HCT116 (cell line): ENCODE measurements around the gene ZCCHC17. TPM values are rescaled to one million over a fixed set of nuclear protein-coding genes. Genes with fewer than 3 reads are reported as not detected.

Experiments
- ATAC-seq: fragments of 200-7000 bp; cut with Tn5 transposase; 2 replicates; pipeline ENCODE4 v1.9.1; 2020; ENCODE audit warnings: mild to moderate bottlenecking, moderate library complexity
- BruUV-seq: library from RNA; stranded (reverse); fragments of 400-500 nt; replicated peaks from 2 replicates; lab custom pipeline; 2021; lab: Mats Ljungman, UMichigan
- CTCF ChIA-PET: fragments of 300-600 bp; sonication (Branson Sonifier 250); formaldehyde crosslinking; loops from one replicate; lab custom pipeline; 2021; ENCODE audit warnings: antibody characterized with exemption; lab: Charles Lee
- POLR2A ChIA-PET: fragments of 300-600, 350-600 bp; sonication (Branson Sonifier 250); formaldehyde crosslinking; loops from one replicate; lab custom pipeline; 2021; ENCODE audit warnings: antibody characterized with exemption; lab: Charles Lee
- RAD21 ChIA-PET, 2 experiments: fragments of 300-600 bp; sonication (Branson Sonifier 250); formaldehyde crosslinking; loops; one replicate each; lab custom pipeline; 2023; ENCODE audit warnings: low total read pairs in 2 of 2; ENCODE audit not compliant: uncharacterized antibody in 2 of 2, unreplicated experiment in 2 of 2, low non-redundant PET in 1 of 2; lab: Charles Lee
- DNase-seq: peaks from one replicate; pipeline ENCODE4 v3.0.0-alpha.2; 2010; ENCODE audit warnings: low read depth, low spot score
- H2AFZ ChIP-seq: fragments of 200-600 bp; shearing (Covaris generic), sonication (generic); 2 replicates; pipeline ENCODE4 v1.6.1; 2017; ENCODE audit warnings: low read depth, mixed run types, mixed read lengths, antibody characterized with exemption, low read length; ENCODE audit not compliant: poor library complexity, severe bottlenecking
- H3K27ac ChIP-seq: 2 replicates; pipeline ENCODE4 v1.5.1; 2012; ENCODE audit warnings: low read depth, low read length
- H3K27me3 ChIP-seq: fragments of 200-600 bp; sonication (generic); 2 replicates; pipeline ENCODE4 v1.6.1; 2016; ENCODE audit warnings: mixed run types, low read length, mixed read lengths; ENCODE audit not compliant: insufficient read depth
- H3K36me3 ChIP-seq, 2 experiments: fragments of 200-500 bp in 1 of 2; fragments of 200-600 bp in 1 of 2; sonication (Bioruptor generic) in 1 of 2; sonication (generic) in 1 of 2; 2 replicates each; pipeline versions ENCODE4 v1.5.1 to v1.6.1; 2014 to 2016; ENCODE audit warnings: low read length in 2 of 2, inconsistent platforms in 1 of 2, mixed read lengths in 1 of 2, mixed run types in 1 of 2; ENCODE audit not compliant: insufficient read depth in 2 of 2, control insufficient read depth in 1 of 2
- H3K4me1 ChIP-seq, 2 experiments: fragments of 200-600 bp in 1 of 2; sonication (generic) in 1 of 2; 2 replicates each; pipeline versions ENCODE4 v1.5.1 to v1.6.1; 2012 to 2017; ENCODE audit warnings: low read length in 2 of 2, inconsistent platforms in 1 of 2, mild to moderate bottlenecking in 1 of 2, mixed read lengths in 1 of 2, mixed run types in 1 of 2, moderate library complexity in 1 of 2; ENCODE audit not compliant: insufficient read depth in 2 of 2, control insufficient read depth in 1 of 2
- H3K4me2 ChIP-seq: fragments of 200-600 bp; sonication (generic); 2 replicates; pipeline ENCODE4 v1.6.1; 2017; ENCODE audit warnings: mixed run types, low read length, mixed read lengths
- H3K4me3 ChIP-seq, 2 experiments: fragments of 200-600 bp in 1 of 2; sonication (generic) in 1 of 2; replicated peaks in 1 of 2; 2 replicates each; pipeline ENCODE4 v1.5.1; 2011 to 2016; ENCODE audit warnings: low read length in 2 of 2, control low read depth in 1 of 2, low read depth in 1 of 2, mild to moderate bottlenecking in 1 of 2, mixed read lengths in 1 of 2, mixed run types in 1 of 2
- H3K79me2 ChIP-seq: fragments of 200-600 bp; sonication (generic); 2 replicates; pipeline ENCODE4 v1.6.1; 2017; ENCODE audit warnings: mild to moderate bottlenecking, mixed run types, low read length, moderate library complexity, mixed read lengths; ENCODE audit not compliant: insufficient read depth
- H3K9ac ChIP-seq: fragments of 200-600 bp; sonication (generic); 2 replicates; pipeline ENCODE4 v1.6.1; 2016; ENCODE audit warnings: low read length, mixed read lengths
- H3K9me2 ChIP-seq: fragments of 200-600 bp; sonication (generic), shearing (Covaris generic); 2 replicates; pipeline ENCODE4 v1.6.1; 2017; ENCODE audit warnings: mixed run types, mild to moderate bottlenecking, moderate library complexity; ENCODE audit not compliant: insufficient read depth
- H3K9me3 ChIP-seq, 2 experiments: fragments of 200-500 bp in 1 of 2; fragments of 200-600 bp in 1 of 2; sonication (Bioruptor generic) in 1 of 2; sonication (generic) in 1 of 2; 2 replicates each; pipeline ENCODE4 v1.6.1; 2014 to 2017; ENCODE audit warnings: low read length in 2 of 2, mixed read lengths in 2 of 2, inconsistent platforms in 1 of 2, low read depth in 1 of 2, mild to moderate bottlenecking in 1 of 2, mixed run types in 1 of 2, moderate library complexity in 1 of 2; ENCODE audit not compliant: control insufficient read depth in 1 of 2, insufficient read depth in 1 of 2
- H4K20me1 ChIP-seq: fragments of 200-600 bp; sonication (generic), shearing (Covaris generic); 2 replicates; pipeline ENCODE4 v1.6.1; 2017; ENCODE audit warnings: mixed run types, mild to moderate bottlenecking, moderate library complexity; ENCODE audit not compliant: insufficient read depth
- CBX3 ChIP-seq: IDR thresholded peaks from 2 replicates; pipeline ENCODE4 v1.6.1; 2012; ENCODE audit warnings: low read depth
- CEBPB ChIP-seq: IDR thresholded peaks from 2 replicates; pipeline ENCODE4 v1.6.1; 2012; ENCODE audit warnings: low read depth
- EZH2 ChIP-seq: fragments of 200-600 bp; sonication (generic); IDR thresholded peaks from 2 replicates; pipeline ENCODE4 v1.6.1; 2017; ENCODE audit warnings: antibody characterized with exemption, mixed run types
- EZH2phosphoT487 ChIP-seq: fragments of 200-600 bp; IDR thresholded peaks from 2 replicates; pipeline ENCODE4 v1.6.1; 2018; ENCODE audit warnings: antibody characterized with exemption, borderline replicate concordance
- JUND ChIP-seq: IDR thresholded peaks from 2 replicates; pipeline ENCODE4 v1.6.1; 2012
- POLR2A ChIP-seq: IDR thresholded peaks from 2 replicates; pipeline ENCODE4 v1.7.0; 2011; ENCODE audit warnings: borderline replicate concordance; ENCODE audit not compliant: insufficient read depth, insufficient read length; ENCODE audit errors: extremely low read depth
- POLR2AphosphoS5 ChIP-seq: IDR thresholded peaks from 2 replicates; pipeline ENCODE4 v1.6.1; 2011; ENCODE audit warnings: mild to moderate bottlenecking, low read depth, low read length, moderate library complexity
- RAD21 ChIP-seq: IDR thresholded peaks from 2 replicates; pipeline ENCODE4 v1.6.1; 2012; ENCODE audit warnings: low read depth, mild to moderate bottlenecking
- SP1 ChIP-seq: IDR thresholded peaks from 2 replicates; pipeline ENCODE4 v1.6.1; 2012; ENCODE audit warnings: low read depth
- SRF ChIP-seq: IDR thresholded peaks from 2 replicates; pipeline ENCODE4 v1.6.1; 2012; ENCODE audit warnings: low read depth
- TCF7L2 ChIP-seq: IDR thresholded peaks from 2 replicates; pipeline ENCODE4 v1.7.0; 2011; ENCODE audit warnings: borderline replicate concordance, inconsistent platforms; ENCODE audit not compliant: insufficient read depth, insufficient read length; ENCODE audit errors: extremely low read depth
- ZFX ChIP-seq: fragments of 450-650 bp; IDR thresholded peaks from 2 replicates; pipeline ENCODE4 v1.6.1; 2017
- ZNF274 ChIP-seq: fragments of 200-500 bp; sonication (Bioruptor generic); IDR thresholded peaks from 2 replicates; pipeline ENCODE4 v1.6.1; 2014; ENCODE audit warnings: mild to moderate bottlenecking, low read depth, low read length, inconsistent platforms
- intact Hi-C: fragments of 100-400 bp; cut with micrococcal nuclease; formaldehyde crosslinking; loops from 2 replicates; pipeline ENCODE4 v1.10.0; 2022
- total RNA-seq: library from RNA; stranded (reverse); gene quantifications from one replicate; pipeline ENCODE4 v1.2.1, GENCODE V29; 2021; ENCODE audit not compliant: unreplicated experiment
- TF ChIP-seq, protein P1 (sequence below), 3 experiments: fragments of 200-600 bp in 1 of 3; sonication (generic) in 1 of 3; IDR thresholded peaks in 2 of 3; conservative IDR thresholded peaks in 1 of 3; 2 replicates each; pipeline ENCODE4 v1.5.1; 2012 to 2017; ENCODE audit warnings: low read depth in 2 of 3, low read length in 2 of 3, antibody characterized with exemption in 1 of 3, borderline replicate concordance in 1 of 3, control low read depth in 1 of 3, mild to moderate bottlenecking in 1 of 3, mixed read lengths in 1 of 3, mixed run types in 1 of 3, moderate library complexity in 1 of 3; ENCODE audit not compliant: insufficient read depth in 1 of 3
- TF ChIP-seq, protein P2 (sequence below): IDR thresholded peaks from 2 replicates; pipeline ENCODE4 v1.6.1; 2011; ENCODE audit warnings: mild to moderate bottlenecking, low read length, moderate library complexity; ENCODE audit not compliant: insufficient replicate concordance; ENCODE audit errors: extremely low read depth

The ZCCHC17 gene
- total RNA-seq, 1 experiment from 2014 or later: 27.8 TPM

DNA sequence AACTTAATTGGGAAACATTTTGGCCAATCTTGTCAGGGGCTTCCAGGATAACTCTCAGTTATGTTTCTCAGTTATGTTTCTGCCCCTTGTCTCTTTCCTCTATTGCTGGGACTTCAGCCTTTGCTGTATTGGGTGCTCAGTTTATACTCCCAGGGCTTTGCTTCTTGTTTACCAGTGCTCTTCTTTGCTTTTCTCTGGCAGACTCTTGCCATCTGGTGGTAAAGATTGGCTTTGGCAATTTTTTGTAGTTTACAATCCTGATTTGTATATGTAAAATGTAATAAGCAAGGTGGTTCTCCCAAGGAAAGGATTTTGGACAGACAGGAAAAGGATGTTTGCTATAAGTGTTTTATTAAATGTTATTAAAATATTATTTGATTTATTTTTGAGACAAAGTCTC lies 38.2 kb downstream of the ZCCHC17 start:
- no peak overlapping the region for H3K27ac ChIP-seq
- no peak overlapping the region for H2AFZ ChIP-seq
- ChIA-PET CTCF (interaction anchor here (2.5 kb wide), 1 partner anchor 150 kb away, joined by 8 read pairs; no protein-coding TSS in a partner anchor), POLR2A (no interaction called here), RAD21 (no interaction called here)
- H3K36me3 ChIP-seq: 0 out of 4 replicates have a peak, but pooled peaks cover 0 to 2% of the 10 kb centered on the region in 2 experiments
- H3K4me3 ChIP-seq: no peak overlapping the region
- intact Hi-C loops: loop anchor here (1.0 kb wide), 1 partner anchor 151 kb away; no protein-coding TSS in a partner anchor
- no peaks in the 10 kb centered on the region for H3K9me2 ChIP-seq
- DNase-seq (peak; percentile 32), ATAC-seq (peak; percentile 77)
- H3K4me2 ChIP-seq: no peak overlapping the region
- no peaks in the 10 kb centered on the region for H3K9me3 ChIP-seq
- H3K4me1 ChIP-seq: no peaks in the 10 kb centered on the region
- no peaks in the 10 kb centered on the region for H3K27me3 ChIP-seq
- no TSS peak for BruUV-seq
- no peak overlapping the region for H3K9ac ChIP-seq
- TF ChIP-seq SRF: no peak
- TF ChIP-seq RAD21: peak; percentile 71
- TF ChIP-seq CEBPB: no peak
- TF ChIP-seq SP1: no peak
- TF ChIP-seq, protein P1, sequence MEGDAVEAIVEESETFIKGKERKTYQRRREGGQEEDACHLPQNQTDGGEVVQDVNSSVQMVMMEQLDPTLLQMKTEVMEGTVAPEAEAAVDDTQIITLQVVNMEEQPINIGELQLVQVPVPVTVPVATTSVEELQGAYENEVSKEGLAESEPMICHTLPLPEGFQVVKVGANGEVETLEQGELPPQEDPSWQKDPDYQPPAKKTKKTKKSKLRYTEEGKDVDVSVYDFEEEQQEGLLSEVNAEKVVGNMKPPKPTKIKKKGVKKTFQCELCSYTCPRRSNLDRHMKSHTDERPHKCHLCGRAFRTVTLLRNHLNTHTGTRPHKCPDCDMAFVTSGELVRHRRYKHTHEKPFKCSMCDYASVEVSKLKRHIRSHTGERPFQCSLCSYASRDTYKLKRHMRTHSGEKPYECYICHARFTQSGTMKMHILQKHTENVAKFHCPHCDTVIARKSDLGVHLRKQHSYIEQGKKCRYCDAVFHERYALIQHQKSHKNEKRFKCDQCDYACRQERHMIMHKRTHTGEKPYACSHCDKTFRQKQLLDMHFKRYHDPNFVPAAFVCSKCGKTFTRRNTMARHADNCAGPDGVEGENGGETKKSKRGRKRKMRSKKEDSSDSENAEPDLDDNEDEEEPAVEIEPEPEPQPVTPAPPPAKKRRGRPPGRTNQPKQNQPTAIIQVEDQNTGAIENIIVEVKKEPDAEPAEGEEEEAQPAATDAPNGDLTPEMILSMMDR (IDR thresholded peaks at IDR 0.05 in 2 of 3, conservative IDR thresholded peaks at IDR 0.05 in 1 of 3; ENCODE audit: borderline replicate concordance in 1 of 3, insufficient read depth in 1 of 3, low read depth in 2 of 3, low read length in 2 of 3): peak; percentile 59 to 77 (median 63)
- TF ChIP-seq POLR2A: no peak
- 0 out of 2 replicates have a peak, but pooled peaks cover 3% of the 10 kb centered on the region for H4K20me1 ChIP-seq
- no peaks in the 10 kb centered on the region for H3K79me2 ChIP-seq

DNA sequence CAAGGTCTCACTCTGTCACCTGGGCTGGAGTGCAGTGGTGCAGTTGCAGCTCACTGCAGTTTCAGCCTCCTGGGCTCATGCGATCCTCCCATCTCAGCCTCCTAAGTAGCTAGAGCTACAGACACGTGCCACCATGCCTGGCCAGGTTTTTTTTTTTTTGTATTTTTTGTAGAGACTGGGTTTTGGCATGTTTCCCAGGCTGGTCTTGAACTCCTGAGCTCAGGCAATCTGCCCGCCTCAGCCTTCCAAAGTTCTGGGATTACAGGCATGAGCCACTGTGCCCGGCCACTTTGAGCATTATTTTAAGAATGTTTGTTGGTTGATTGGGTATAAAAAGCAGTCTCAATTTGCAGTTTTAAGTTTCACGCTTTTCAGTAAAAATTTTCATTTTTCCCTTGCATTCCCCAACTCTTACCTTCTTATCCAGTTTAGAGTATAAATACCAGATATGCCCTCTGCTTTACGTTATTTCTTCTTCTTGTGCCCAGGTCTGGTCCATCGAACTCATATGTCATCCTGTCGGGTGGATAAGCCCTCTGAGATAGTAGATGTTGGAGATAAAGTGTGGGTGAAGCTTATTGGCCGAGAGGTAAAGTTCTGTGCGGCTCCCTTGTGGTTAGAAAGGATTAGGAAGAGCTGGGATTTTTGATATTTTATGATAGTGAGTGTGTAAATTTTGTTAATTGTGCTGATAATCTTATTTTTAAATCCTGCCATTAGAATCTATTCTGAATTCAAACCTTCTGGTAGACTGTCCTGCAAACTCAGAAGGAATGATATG lies 40.0 kb downstream of the ZCCHC17 start:
- ChIA-PET CTCF (interaction anchor here (1.1 to 2.5 kb wide), 2 partner anchors 151 to 156 kb away, joined by 3 to 8 read pairs; no protein-coding TSS in a partner anchor), POLR2A (no interaction called here)
- no TSS peak for BruUV-seq
- TF ChIP-seq EZH2phosphoT487 (no peak), POLR2AphosphoS5 (no peak), JUND (no peak), CBX3 (no peak), ZFX (no peak), ZNF274 (no peak), EZH2 (no peak), TCF7L2 (no peak), SRF (no peak), CEBPB (no peak), RAD21 (no peak)
- TF ChIP-seq, protein P2, sequence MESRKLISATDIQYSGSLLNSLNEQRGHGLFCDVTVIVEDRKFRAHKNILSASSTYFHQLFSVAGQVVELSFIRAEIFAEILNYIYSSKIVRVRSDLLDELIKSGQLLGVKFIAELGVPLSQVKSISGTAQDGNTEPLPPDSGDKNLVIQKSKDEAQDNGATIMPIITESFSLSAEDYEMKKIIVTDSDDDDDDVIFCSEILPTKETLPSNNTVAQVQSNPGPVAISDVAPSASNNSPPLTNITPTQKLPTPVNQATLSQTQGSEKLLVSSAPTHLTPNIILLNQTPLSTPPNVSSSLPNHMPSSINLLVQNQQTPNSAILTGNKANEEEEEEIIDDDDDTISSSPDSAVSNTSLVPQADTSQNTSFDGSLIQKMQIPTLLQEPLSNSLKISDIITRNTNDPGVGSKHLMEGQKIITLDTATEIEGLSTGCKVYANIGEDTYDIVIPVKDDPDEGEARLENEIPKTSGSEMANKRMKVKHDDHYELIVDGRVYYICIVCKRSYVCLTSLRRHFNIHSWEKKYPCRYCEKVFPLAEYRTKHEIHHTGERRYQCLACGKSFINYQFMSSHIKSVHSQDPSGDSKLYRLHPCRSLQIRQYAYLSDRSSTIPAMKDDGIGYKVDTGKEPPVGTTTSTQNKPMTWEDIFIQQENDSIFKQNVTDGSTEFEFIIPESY: no peak

More for the DNA sequence above, 40.0 kb downstream of the ZCCHC17 start:
- no peak overlapping the region for H3K9ac ChIP-seq
- H3K4me1 ChIP-seq: no peaks in the 10 kb centered on the region
- 0 out of 4 replicates have a peak, but pooled peaks cover 0 to 2% of the 10 kb centered on the region in 2 experiments for H3K36me3 ChIP-seq
- H3K4me2 ChIP-seq: no peak overlapping the region
- DNase-seq (no peak), ATAC-seq (no peak)
- H2AFZ ChIP-seq: no peak overlapping the region
- H3K79me2 ChIP-seq: no peaks in the 10 kb centered on the region
- intact Hi-C loops: no loop called here
- H3K27ac ChIP-seq: no peak overlapping the region
- RAD21 ChIA-PET: no interaction called here
- H3K27me3 ChIP-seq: no peaks in the 10 kb centered on the region
- no peak overlapping the region for H3K4me3 ChIP-seq
- no peaks in the 10 kb centered on the region for H3K9me3 ChIP-seq
- 0 out of 2 replicates have a peak, but pooled peaks cover 3% of the 10 kb centered on the region for H4K20me1 ChIP-seq
- no peaks in the 10 kb centered on the region for H3K9me2 ChIP-seq
